T-cell (primary cell): ENCODE measurements around the gene AK5. TPM values are rescaled to one million over a fixed set of nuclear protein-coding genes. Genes with fewer than 3 reads are reported as not detected.

Source experiments
- ATAC-seq, 4 experiments: fragments of 200-7000 bp in 3 of 4; fragments of 150-1000 bp in 1 of 4; cut with Tn5 transposase; replicated peaks in 1 of 4; 1 replicate in 3 of 4; 2 replicates in 1 of 4; pipeline ENCODE4 v1.10.0; 2021; ENCODE audit warnings: moderate library complexity in 3 of 4, mild to moderate bottlenecking in 2 of 4, moderate number of reproducible peaks in 1 of 4
- CTCF ChIA-PET, 2 donors: fragments of 300-600 bp; sonication (Branson Sonifier 250); formaldehyde crosslinking; loops; one replicate each; lab custom pipeline; 2022; ENCODE audit warnings: antibody characterized with exemption in 2 of 2; lab: Charles Lee
- POLR2A ChIA-PET, 2 donors: fragments of 300-600 bp; sonication (Branson Sonifier 250); formaldehyde crosslinking; loops; one replicate each; lab custom pipeline; 2022; ENCODE audit warnings: antibody characterized with exemption in 2 of 2; lab: Charles Lee
- DNase-seq, 35 experiments: peaks; one replicate each; pipeline versions ENCODE4 v3.0.0 to v3.0.0-alpha.2; 2013 to 2023
- H3K27ac ChIP-seq: one replicate; pipeline ENCODE4 v1.5.1; 2013; ENCODE audit warnings: low read length
- H3K27me3 ChIP-seq, 2 experiments: replicated peaks in 1 of 2; 1 replicate in 1 of 2; 2 replicates in 1 of 2; pipeline versions ENCODE4 v1.6.1 to v1.7.0; 2013; ENCODE audit warnings: low read length in 1 of 2, mixed read lengths in 1 of 2; ENCODE audit not compliant: control insufficient read depth in 2 of 2, insufficient read depth in 2 of 2; ENCODE audit errors: extremely low read depth in 1 of 2
- H3K36me3 ChIP-seq, 2 donors: 1 replicate in 1 of 2; 2 replicates in 1 of 2; pipeline versions ENCODE4 v1.6.1 to v1.7.0; 2013; ENCODE audit warnings: low read length in 1 of 2; ENCODE audit not compliant: control insufficient read depth in 2 of 2, insufficient read depth in 1 of 2; ENCODE audit errors: extremely low read depth in 1 of 2
- H3K4me1 ChIP-seq, 2 experiments: 1 replicate in 1 of 2; 2 replicates in 1 of 2; pipeline versions ENCODE4 v1.6.1 to v1.7.0; 2013; ENCODE audit warnings: low read length in 2 of 2, mixed read lengths in 1 of 2; ENCODE audit not compliant: insufficient read depth in 2 of 2, control insufficient read depth in 1 of 2; ENCODE audit errors: extremely low read depth in 1 of 2
- H3K4me3 ChIP-seq, 2 donors: 1 replicate in 1 of 2; 2 replicates in 1 of 2; pipeline versions ENCODE4 v1.5.1 to v1.7.0; 2013; ENCODE audit warnings: mild to moderate bottlenecking in 2 of 2, low read length in 1 of 2, moderate library complexity in 1 of 2; ENCODE audit not compliant: control insufficient read depth in 1 of 2; ENCODE audit errors: extremely low read depth in 1 of 2
- H3K9me3 ChIP-seq: 2 replicates; pipeline ENCODE4 v1.7.0; 2013
- H3K27ac Mint-ChIP-seq, 2 donors: one replicate each; pipeline ENCODE4 v1.8.0; 2020 to 2021; ENCODE audit warnings: mild to moderate bottlenecking in 2 of 2, mixed read lengths in 2 of 2
- H3K27me3 Mint-ChIP-seq, 2 donors: one replicate each; pipeline ENCODE4 v1.8.0; 2021 to 2022; ENCODE audit warnings: mixed read lengths in 2 of 2
- H3K36me3 Mint-ChIP-seq: one replicate; pipeline ENCODE4 v1.8.0; 2021; ENCODE audit warnings: mixed read lengths
- H3K4me1 Mint-ChIP-seq, 3 donors: one replicate each; pipeline ENCODE4 v1.8.0; 2020 to 2022; ENCODE audit warnings: mixed read lengths in 3 of 3, mild to moderate bottlenecking in 1 of 3
- H3K4me3 Mint-ChIP-seq, 3 donors: one replicate each; pipeline ENCODE4 v1.8.0; 2020 to 2022; ENCODE audit warnings: mild to moderate bottlenecking in 3 of 3, mixed read lengths in 3 of 3, moderate library complexity in 3 of 3
- H3K9me3 Mint-ChIP-seq, 3 donors: one replicate each; pipeline ENCODE4 v1.8.0; 2020 to 2022; ENCODE audit warnings: mixed read lengths in 3 of 3
- WGBS: methylation state at CpG from one replicate; pipeline ENCODE4 v1.1.5; 2013; ENCODE audit warnings: missing lambda C conversion rate; ENCODE audit not compliant: insufficient coverage; 5-methylcytosine and 5-hydroxymethylcytosine counted together
- total RNA-seq, 35 experiments: library from RNA in 6 of 35; stranded (reverse) in 6 of 35; fragments of 120-200 nt in 1 of 35; gene quantifications; one replicate each; pipeline versions ENCODE4 v1.2.1 to v1.2.4 and lab custom pipeline; 2013 to 2026

AK5 gene
- total RNA-seq, 5 donors from 2014 or later (not counting 1 experiment from before 2014, with no cell fraction given) = 13.9 to 29.2 (median 26.3) TPM

- Histone ChIP-seq H3K27me3 (no peaks in the 10 kb centered on the region), H3K9me3 (no peaks in the 10 kb centered on the region), H3K4me3 (no peak overlapping the region), H3K4me1 (peaks cover 0 to 5% of the 10 kb centered on the region in 2 experiments), H3K36me3 (peaks cover 0 to 2% of the 10 kb centered on the region in 2 donors), H3K27ac (no peak overlapping the region)
- peaks cover 16% of the 10 kb centered on the region for H3K36me3 Mint-ChIP-seq
- no peak for ATAC-seq
- peaks cover 8 to 12% (median 10%) of the 10 kb centered on the region in 3 donors for H3K4me1 Mint-ChIP-seq
- no peaks in the 10 kb centered on the region for H3K27me3 Mint-ChIP-seq
- CTCF ChIA-PET = interaction anchor here (0.6 to 1.2 kb wide), 5 partner anchors 9 to 392 kb away, joined by 3 read pairs; no protein-coding TSS in a partner anchor
- DNase-seq = no peak
- no peaks in the 10 kb centered on the region for H3K9me3 Mint-ChIP-seq
- POLR2A ChIA-PET = no interaction called here
- no peak overlapping the region for H3K4me3 Mint-ChIP-seq
- no peak overlapping the region for H3K27ac Mint-ChIP-seq
- 67% methylated on average over 2 of the region's 2 CpGs for WGBS
These were observed 255.0 kb downstream of the AK5 start for GRCh38 chr1:77536813-77537212.

GRCh38 chr1:77538956-77539518, 257.2 kb downstream of the AK5 start:
- Mint-ChIP-seq H3K27me3 (no peaks in the 10 kb centered on the region), H3K4me3 (no peak overlapping the region), H3K36me3 (peaks cover 16% of the 10 kb centered on the region), H3K4me1 (peaks cover under 1 to 5% (median 2%) of the 10 kb centered on the region in 3 donors), H3K9me3 (no peaks in the 10 kb centered on the region), H3K27ac (no peak overlapping the region)
- DNase-seq (no peak), ATAC-seq (no peak)
- ChIA-PET CTCF (interaction anchor here (0.7 to 0.9 kb wide), 3 partner anchors 386 to 552 kb away, joined by 3 read pairs; no protein-coding TSS in a partner anchor), POLR2A (interaction anchor here in 1 of 2 donors (0.6 kb wide), 1 partner anchor 10 kb away, joined by 10 read pairs; no protein-coding TSS in a partner anchor)
- no peak overlapping the region for H3K4me3 ChIP-seq
- H3K4me1 ChIP-seq = no peaks in the 10 kb centered on the region
- H3K36me3 ChIP-seq = peaks cover 0 to 2% of the 10 kb centered on the region in 2 donors
- H3K27ac ChIP-seq = no peak overlapping the region
- no peaks in the 10 kb centered on the region for H3K9me3 ChIP-seq
- H3K27me3 ChIP-seq = no peaks in the 10 kb centered on the region
- WGBS = no CpG with 5 or more reads among the region's 7 CpGs

GRCh38 chr1:77539519-77540142, 257.8 kb downstream of the AK5 start:
- H3K36me3 Mint-ChIP-seq = peaks cover 16% of the 10 kb centered on the region
- DNase-seq (no peak), ATAC-seq (no peak)
- H3K36me3 ChIP-seq = peaks cover 0 to 2% of the 10 kb centered on the region in 2 donors
- no peak overlapping the region for H3K27ac Mint-ChIP-seq
- H3K4me1 Mint-ChIP-seq = peaks cover 0 to 5% (median 0%) of the 10 kb centered on the region in 3 donors
- H3K4me1 ChIP-seq = no peaks in the 10 kb centered on the region
- CTCF ChIA-PET = interaction anchor here in 1 of 2 donors (0.7 to 0.9 kb wide), 2 partner anchors 393 to 552 kb away, joined by 3 read pairs; no protein-coding TSS in a partner anchor
- H3K9me3 Mint-ChIP-seq = no peaks in the 10 kb centered on the region
- H3K4me3 ChIP-seq = no peak overlapping the region
- WGBS = 17% methylated on average over 1 of the region's 4 CpGs
- H3K27me3 ChIP-seq = no peaks in the 10 kb centered on the region
- H3K27ac ChIP-seq = no peak overlapping the region
- no peak overlapping the region for H3K4me3 Mint-ChIP-seq
- POLR2A ChIA-PET = interaction anchor here in 1 of 2 donors (0.6 kb wide), 2 partner anchors 9 to 361 kb away, joined by 4 to 10 read pairs; no protein-coding TSS in a partner anchor
- H3K27me3 Mint-ChIP-seq = no peaks in the 10 kb centered on the region
- H3K9me3 ChIP-seq = no peaks in the 10 kb centered on the region

DNA sequence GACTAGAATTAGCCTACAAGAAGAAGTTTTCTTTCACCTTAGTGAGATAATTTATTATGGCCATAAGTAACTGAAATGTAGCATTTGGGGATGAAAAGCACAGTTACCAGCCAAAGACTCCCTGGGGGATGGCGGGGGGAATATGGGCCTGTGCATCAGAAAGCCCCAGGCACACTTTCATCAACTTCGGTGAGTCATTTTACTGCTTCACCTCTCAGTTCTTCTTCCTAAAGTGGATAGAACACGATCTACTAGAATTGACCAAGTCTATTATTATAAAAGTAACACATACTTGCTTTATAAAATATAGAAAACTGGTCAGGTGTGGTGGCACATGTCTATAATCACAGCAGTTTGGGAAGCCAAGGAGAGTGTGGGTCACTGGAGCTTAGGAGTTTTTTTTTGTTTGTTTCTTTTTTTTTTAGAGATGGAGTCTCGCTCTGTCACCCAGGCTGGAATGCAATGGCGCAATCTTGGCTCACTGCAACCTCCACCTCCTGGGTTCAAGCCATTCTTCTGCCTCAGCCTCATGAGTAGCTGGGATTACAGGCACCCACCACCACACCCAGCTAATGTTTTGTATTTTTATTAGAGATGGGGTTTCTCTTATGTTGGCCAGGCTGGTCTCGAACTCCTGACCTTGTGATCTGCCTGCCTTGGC, 258.8 kb downstream of the AK5 start:
- Mint-ChIP-seq H3K27me3 (no peaks in the 10 kb centered on the region), H3K9me3 (no peaks in the 10 kb centered on the region), H3K27ac (no peak overlapping the region), H3K36me3 (peaks cover 20% of the 10 kb centered on the region), H3K4me3 (no peak overlapping the region), H3K4me1 (peaks cover 0 to 5% (median 0%) of the 10 kb centered on the region in 3 donors)
- no peaks in the 10 kb centered on the region for H3K27me3 ChIP-seq
- no peaks in the 10 kb centered on the region for H3K9me3 ChIP-seq
- WGBS = no CpG with 5 or more reads among the region's 6 CpGs
- POLR2A ChIA-PET = interaction anchor here in 1 of 2 donors (0.7 kb wide), 1 partner anchor 1556 kb away, joined by 4 read pairs; no protein-coding TSS in a partner anchor
- H3K36me3 ChIP-seq = peaks cover 0 to 2% of the 10 kb centered on the region in 2 donors
- DNase-seq = no peak
- CTCF ChIA-PET = interaction anchor here in 1 of 2 donors (1.0 kb wide), 1 partner anchor 9 kb away, joined by 6 read pairs; no protein-coding TSS in a partner anchor
- ATAC-seq = no peak
- H3K27ac ChIP-seq = no peak overlapping the region
- no peaks in the 10 kb centered on the region for H3K4me1 ChIP-seq
- no peak overlapping the region for H3K4me3 ChIP-seq

- H3K36me3 Mint-ChIP-seq = peaks cover 25% of the 10 kb centered on the region
- no CpG with 5 or more reads among the region's 5 CpGs for WGBS
- CTCF ChIA-PET = interaction anchor here in 1 of 2 donors (1.0 kb wide), 1 partner anchor 9 kb away, joined by 6 read pairs; no protein-coding TSS in a partner anchor
These were observed 259.3 kb downstream of the AK5 start for GRCh38 chr1:77541162-77541545.

DNA sequence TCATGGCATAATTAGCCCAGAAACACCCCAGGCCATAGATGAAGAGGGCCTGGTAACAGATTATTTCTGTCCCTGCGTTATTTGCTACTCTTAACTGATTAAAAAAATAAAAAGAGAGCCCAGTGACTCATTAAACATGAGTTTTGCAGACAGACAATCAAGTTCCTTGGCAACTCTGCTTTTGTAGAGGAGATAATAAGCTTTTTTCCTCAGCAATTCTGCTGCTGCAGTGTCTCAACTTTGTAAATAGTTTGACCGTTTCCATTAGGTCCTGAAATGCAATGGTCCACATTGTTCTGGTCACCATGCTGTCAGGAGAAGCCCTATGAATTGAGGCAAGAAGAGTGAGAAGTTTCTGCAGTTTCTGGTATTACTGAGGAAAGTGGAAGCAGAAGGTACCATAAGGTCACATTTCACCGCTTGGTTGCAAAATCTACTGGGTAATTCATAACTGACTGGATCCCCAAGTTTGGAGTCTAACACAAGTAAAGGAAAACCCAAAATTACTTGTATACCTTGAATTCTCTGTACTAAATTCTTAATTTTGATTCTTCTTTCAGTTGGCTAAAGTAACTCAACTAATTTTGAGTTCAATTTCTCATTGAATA, 261.1 kb downstream of the AK5 start:
- H3K27ac Mint-ChIP-seq = no peak overlapping the region
- no peak overlapping the region for H3K4me3 Mint-ChIP-seq
- CTCF ChIA-PET = no interaction called here
- no peaks in the 10 kb centered on the region for H3K9me3 Mint-ChIP-seq
- 90% methylated on average over 2 of the region's 3 CpGs for WGBS
- POLR2A ChIA-PET = no interaction called here
- no peaks in the 10 kb centered on the region for H3K9me3 ChIP-seq
- ATAC-seq = no peak
- no peaks in the 10 kb centered on the region for H3K27me3 ChIP-seq
- DNase-seq = no peak
- no peak overlapping the region for H3K27ac ChIP-seq
- no peaks in the 10 kb centered on the region for H3K27me3 Mint-ChIP-seq
- no peaks in the 10 kb centered on the region for H3K36me3 ChIP-seq
- H3K4me3 ChIP-seq = no peak overlapping the region
- no peaks in the 10 kb centered on the region for H3K4me1 ChIP-seq
- peaks cover 0 to 5% (median 0%) of the 10 kb centered on the region in 3 donors for H3K4me1 Mint-ChIP-seq
- peaks cover 22% of the 10 kb centered on the region for H3K36me3 Mint-ChIP-seq

More at GRCh38 chr1:77541162-77541545, 259.3 kb downstream of the AK5 start:
- Mint-ChIP-seq H3K27ac (no peak overlapping the region), H3K9me3 (no peaks in the 10 kb centered on the region), H3K4me1 (peaks cover 0 to 5% (median 0%) of the 10 kb centered on the region in 3 donors), H3K27me3 (no peaks in the 10 kb centered on the region), H3K4me3 (no peak overlapping the region)
- DNase-seq = no peak
- peaks cover 0 to 2% of the 10 kb centered on the region in 2 donors for H3K36me3 ChIP-seq
- no peaks in the 10 kb centered on the region for H3K4me1 ChIP-seq
- no peak for ATAC-seq
- H3K27ac ChIP-seq = no peak overlapping the region
- POLR2A ChIA-PET = interaction anchor here in 1 of 2 donors (0.7 kb wide), 1 partner anchor 1556 kb away, joined by 4 read pairs; no protein-coding TSS in a partner anchor
- no peaks in the 10 kb centered on the region for H3K9me3 ChIP-seq
- H3K4me3 ChIP-seq = no peak overlapping the region
- no peaks in the 10 kb centered on the region for H3K27me3 ChIP-seq
